Ovary (tissue), 3 donors: ENCODE measurements around the gene FAM117B.

Experiments used
- POLR2A ChIP-seq: fragments of 450-650 bp; IDR thresholded peaks from one replicate; pipeline ENCODE4 v1.6.1; 2017; ENCODE audit warnings: antibody characterized with exemption, mild to moderate bottlenecking, moderate library complexity
- TF ChIP-seq, protein P1 (sequence below), 3 donors: fragments of 450-650 bp in 2 of 3; fragments of 200-600 bp in 1 of 3; IDR thresholded peaks; one replicate each; pipeline versions ENCODE4 v1.5.1 to v1.8.0; 2016 to 2022; ENCODE audit warnings: antibody characterized with exemption in 3 of 3, mild to moderate bottlenecking in 1 of 3
- donor health status: DM: no; HTN: no; CAD: no.

DNA sequence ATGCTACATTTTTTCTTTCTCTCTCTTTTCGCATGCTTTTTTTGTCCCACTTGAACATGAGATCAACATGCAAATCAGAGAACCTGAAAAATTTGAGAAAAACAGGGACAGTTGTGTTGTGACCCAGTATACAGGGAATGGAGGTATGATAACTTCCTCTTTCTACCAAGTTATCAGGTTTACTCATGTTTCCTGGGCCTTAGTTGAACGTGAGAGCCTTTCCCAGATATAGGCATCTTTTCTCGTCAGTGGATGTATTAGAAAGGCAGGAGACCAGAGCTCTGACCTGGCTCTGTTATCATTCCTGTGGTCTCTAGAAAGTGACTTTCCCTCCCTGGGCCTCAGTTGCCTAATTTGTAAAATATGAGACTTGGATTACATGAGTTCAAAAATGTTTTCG is 30.1 kb upstream of the FAM117B start:
- TF ChIP-seq, protein P1, sequence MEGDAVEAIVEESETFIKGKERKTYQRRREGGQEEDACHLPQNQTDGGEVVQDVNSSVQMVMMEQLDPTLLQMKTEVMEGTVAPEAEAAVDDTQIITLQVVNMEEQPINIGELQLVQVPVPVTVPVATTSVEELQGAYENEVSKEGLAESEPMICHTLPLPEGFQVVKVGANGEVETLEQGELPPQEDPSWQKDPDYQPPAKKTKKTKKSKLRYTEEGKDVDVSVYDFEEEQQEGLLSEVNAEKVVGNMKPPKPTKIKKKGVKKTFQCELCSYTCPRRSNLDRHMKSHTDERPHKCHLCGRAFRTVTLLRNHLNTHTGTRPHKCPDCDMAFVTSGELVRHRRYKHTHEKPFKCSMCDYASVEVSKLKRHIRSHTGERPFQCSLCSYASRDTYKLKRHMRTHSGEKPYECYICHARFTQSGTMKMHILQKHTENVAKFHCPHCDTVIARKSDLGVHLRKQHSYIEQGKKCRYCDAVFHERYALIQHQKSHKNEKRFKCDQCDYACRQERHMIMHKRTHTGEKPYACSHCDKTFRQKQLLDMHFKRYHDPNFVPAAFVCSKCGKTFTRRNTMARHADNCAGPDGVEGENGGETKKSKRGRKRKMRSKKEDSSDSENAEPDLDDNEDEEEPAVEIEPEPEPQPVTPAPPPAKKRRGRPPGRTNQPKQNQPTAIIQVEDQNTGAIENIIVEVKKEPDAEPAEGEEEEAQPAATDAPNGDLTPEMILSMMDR (IDR thresholded peaks at IDR 0.05) = no peak
- no peak for TF ChIP-seq POLR2A
